HTERT RPE-1 (cell line): ENCODE results near the gene LRRC47.
"Not testable (repeated sequence)": the region's sequence is repeated elsewhere in the genome, so short reads cannot be mapped to it uniquely, and the experiment has no call there.

Experiments used
- in situ Hi-C: fragments of 300-500 bp; cut with MboI; formaldehyde crosslinking; loops from 4 replicates; pipeline ENCODE4 v1.14.3; 2020; ENCODE audit warnings: low sequenced_read_pairs

Gene LRRC47

GRCh38 chr1:3816331-3817137 is 20.2 kb upstream of the LRRC47 start:
- in situ Hi-C loops, result no loop called here

GRCh38 chr1:3814771-3815561 is 18.7 kb upstream of the LRRC47 start:
- in situ Hi-C loops, result no loop called here

GRCh38 chr1:3814065-3814464 is 17.8 kb upstream of the LRRC47 start:
- in situ Hi-C loops, result no loop called here

- in situ Hi-C loops, result no loop called here
Observed at GRCh38 chr1:3811595-3811911, 15.3 kb upstream of the LRRC47 start.

GRCh38 chr1:3810149-3810761 is 14.0 kb upstream of the LRRC47 start:
- in situ Hi-C loops, result not testable (repeated sequence)

- in situ Hi-C loops, result no loop called here
Observed at GRCh38 chr1:3809680-3810079, 13.4 kb upstream of the LRRC47 start.

- in situ Hi-C loops, result no loop called here
Observed at GRCh38 chr1:3807769-3808168, 11.5 kb upstream of the LRRC47 start.

- in situ Hi-C loops, result no loop called here
Observed at GRCh38 chr1:3805038-3805437, 8.7 kb upstream of the LRRC47 start.

- in situ Hi-C loops, result not testable (repeated sequence)
Observed at GRCh38 chr1:3804627-3804944, 8.3 kb upstream of the LRRC47 start.

GRCh38 chr1:3803905-3804626 is 7.8 kb upstream of the LRRC47 start:
- in situ Hi-C loops, result no loop called here

GRCh38 chr1:3800795-3801194 is 4.5 kb upstream of the LRRC47 start:
- in situ Hi-C loops, result not testable (repeated sequence)

GRCh38 chr1:3799976-3800685 is 3.8 kb upstream of the LRRC47 start:
- in situ Hi-C loops, result no loop called here

GRCh38 chr1:3795453-3796214 is 664 bp downstream of the LRRC47 start:
- in situ Hi-C loops, result no loop called here

- in situ Hi-C loops, result no loop called here
Observed at GRCh38 chr1:3790952-3791351, 5.3 kb downstream of the LRRC47 start.

GRCh38 chr1:3790500-3790923 is 5.8 kb downstream of the LRRC47 start:
- in situ Hi-C loops, result no loop called here

GRCh38 chr1:3789421-3790300 is 6.6 kb downstream of the LRRC47 start:
- in situ Hi-C loops, result no loop called here

- in situ Hi-C loops, result no loop called here
Observed at GRCh38 chr1:3788756-3789420, 7.4 kb downstream of the LRRC47 start.
